Smooth muscle cell (in vitro differentiated cells): ENCODE data around the gene OTX2. TPM values are rescaled to one million over a fixed set of nuclear protein-coding genes. Genes with fewer than 3 reads are reported as not detected.

Experiments
- DNase-seq: peaks from one replicate; lab custom pipeline; 2025; ENCODE audit not compliant: unreplicated experiment; lab: John Stamatoyannopoulos, UW
- H2AFZ ChIP-seq: fragments of 200-600 bp; sonication (generic); 2 replicates; pipeline ENCODE4 v1.6.0; 2016; ENCODE audit warnings: antibody characterized with exemption, low read depth, mild to moderate bottlenecking
- H3F3A ChIP-seq: fragments of 200-600 bp; sonication (generic); 2 replicates; pipeline ENCODE4 v1.6.0; 2017; ENCODE audit warnings: antibody characterized with exemption, low read depth
- H3K27ac ChIP-seq: fragments of 200-600 bp; sonication (generic); 2 replicates; pipeline ENCODE4 v1.5.1; 2016; ENCODE audit warnings: low read depth, mild to moderate bottlenecking
- H3K27me3 ChIP-seq: fragments of 200-600 bp; sonication (generic); 2 replicates; pipeline ENCODE4 v1.6.1; 2016; ENCODE audit warnings: low read depth, mild to moderate bottlenecking
- H3K36me3 ChIP-seq: fragments of 200-600 bp; sonication (generic); 2 replicates; pipeline ENCODE4 v1.5.1; 2016; ENCODE audit warnings: low read depth
- H3K4me1 ChIP-seq: fragments of 200-600 bp; sonication (generic); 2 replicates; pipeline ENCODE4 v1.5.1; 2016; ENCODE audit warnings: low read depth
- H3K4me2 ChIP-seq: fragments of 200-600 bp; sonication (generic); 2 replicates; pipeline ENCODE4 v1.6.0; 2016; ENCODE audit warnings: mild to moderate bottlenecking
- H3K4me3 ChIP-seq: fragments of 200-600 bp; sonication (generic); 2 replicates; pipeline ENCODE4 v1.5.1; 2016; ENCODE audit warnings: mild to moderate bottlenecking
- H3K79me2 ChIP-seq: fragments of 200-600 bp; sonication (generic); 2 replicates; pipeline ENCODE4 v1.6.0; 2016; ENCODE audit warnings: low read depth, mild to moderate bottlenecking
- H3K9ac ChIP-seq: fragments of 200-600 bp; sonication (generic); 2 replicates; pipeline ENCODE4 v1.6.0; 2016; ENCODE audit warnings: low read depth
- H3K9me3 ChIP-seq: fragments of 200-600 bp; sonication (generic); replicated peaks from 2 replicates; pipeline ENCODE4 v1.5.1; 2016; ENCODE audit warnings: low read depth
- H4K20me1 ChIP-seq: fragments of 200-600 bp; sonication (generic); 2 replicates; pipeline ENCODE4 v1.6.0; 2016; ENCODE audit warnings: low read depth
- WGBS: methylation state at CpG from one replicate; pipeline ENCODE4 v1.1.7; 2016; ENCODE audit warnings: low lambda C conversion rate; 5-methylcytosine and 5-hydroxymethylcytosine counted together
- polyA plus RNA-seq: library from polyadenylated mRNA; unstranded; fragments of >200 nt; fragmentation: Nextera tagmentation; extraction: Ambion mirVana; gene quantifications from 2 replicates; pipeline ENCODE4 v1.2.1, GENCODE V29; 2016
- total RNA-seq: library from RNA; depleted of rRNA; stranded (reverse); fragments of >200 nt; gene quantifications from 2 replicates; pipeline ENCODE4 v1.2.3, GENCODE V29; 2014
- TF ChIP-seq, protein P1 (sequence below): fragments of 200-600 bp; sonication (generic); IDR thresholded peaks from 2 replicates; pipeline ENCODE4 v1.5.1; 2017; ENCODE audit warnings: borderline replicate concordance, mild to moderate bottlenecking, antibody characterized with exemption; ENCODE audit not compliant: insufficient read depth, poor library complexity, severe bottlenecking

The OTX2 gene
- total and polyA plus RNA-seq, 2 experiments from 2014 or later, result 0.08 TPM; not detected in 1

DNA sequence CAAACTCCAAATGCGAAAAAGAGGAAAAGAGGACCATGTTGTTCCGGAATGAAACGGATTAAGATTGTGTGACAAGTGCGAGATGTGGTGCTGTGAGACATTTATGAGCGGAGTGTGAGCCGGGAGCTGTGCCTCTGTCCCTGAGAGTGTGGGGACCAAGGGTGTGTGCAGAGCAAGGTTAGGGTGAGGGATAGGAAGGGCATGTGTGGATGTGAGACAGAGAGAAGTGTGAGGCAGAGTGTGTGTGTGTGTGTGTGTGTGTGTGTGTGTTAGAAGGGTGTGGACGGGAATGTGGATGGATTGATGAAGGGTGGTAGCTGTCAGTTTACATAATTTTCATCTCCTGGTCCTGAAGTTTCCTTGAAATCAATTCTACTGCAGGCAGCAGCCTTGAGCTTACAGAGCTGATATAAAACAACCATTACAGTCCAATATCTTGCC is 4.3 kb upstream of the OTX2 start:
- TF ChIP-seq, protein P1, sequence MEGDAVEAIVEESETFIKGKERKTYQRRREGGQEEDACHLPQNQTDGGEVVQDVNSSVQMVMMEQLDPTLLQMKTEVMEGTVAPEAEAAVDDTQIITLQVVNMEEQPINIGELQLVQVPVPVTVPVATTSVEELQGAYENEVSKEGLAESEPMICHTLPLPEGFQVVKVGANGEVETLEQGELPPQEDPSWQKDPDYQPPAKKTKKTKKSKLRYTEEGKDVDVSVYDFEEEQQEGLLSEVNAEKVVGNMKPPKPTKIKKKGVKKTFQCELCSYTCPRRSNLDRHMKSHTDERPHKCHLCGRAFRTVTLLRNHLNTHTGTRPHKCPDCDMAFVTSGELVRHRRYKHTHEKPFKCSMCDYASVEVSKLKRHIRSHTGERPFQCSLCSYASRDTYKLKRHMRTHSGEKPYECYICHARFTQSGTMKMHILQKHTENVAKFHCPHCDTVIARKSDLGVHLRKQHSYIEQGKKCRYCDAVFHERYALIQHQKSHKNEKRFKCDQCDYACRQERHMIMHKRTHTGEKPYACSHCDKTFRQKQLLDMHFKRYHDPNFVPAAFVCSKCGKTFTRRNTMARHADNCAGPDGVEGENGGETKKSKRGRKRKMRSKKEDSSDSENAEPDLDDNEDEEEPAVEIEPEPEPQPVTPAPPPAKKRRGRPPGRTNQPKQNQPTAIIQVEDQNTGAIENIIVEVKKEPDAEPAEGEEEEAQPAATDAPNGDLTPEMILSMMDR, result no peak
- Histone ChIP-seq H3K4me1 (peaks cover 50% of the 10 kb centered on the region), H3K79me2 (no peaks in the 10 kb centered on the region), H3K4me2 (no peak overlapping the region), H3K9ac (no peak overlapping the region), H3K27me3 (peaks cover 100% of the 10 kb centered on the region), H3K27ac (no peak overlapping the region), H3F3A (no peaks in the 10 kb centered on the region), H3K9me3 (no peaks in the 10 kb centered on the region), H2AFZ (no peak overlapping the region), H3K36me3 (no peaks in the 10 kb centered on the region), H4K20me1 (no peaks in the 10 kb centered on the region), H3K4me3 (no peak overlapping the region)
- 7% methylated on average over 7 of the region's 7 CpGs for WGBS
- no peak for DNase-seq

DNA sequence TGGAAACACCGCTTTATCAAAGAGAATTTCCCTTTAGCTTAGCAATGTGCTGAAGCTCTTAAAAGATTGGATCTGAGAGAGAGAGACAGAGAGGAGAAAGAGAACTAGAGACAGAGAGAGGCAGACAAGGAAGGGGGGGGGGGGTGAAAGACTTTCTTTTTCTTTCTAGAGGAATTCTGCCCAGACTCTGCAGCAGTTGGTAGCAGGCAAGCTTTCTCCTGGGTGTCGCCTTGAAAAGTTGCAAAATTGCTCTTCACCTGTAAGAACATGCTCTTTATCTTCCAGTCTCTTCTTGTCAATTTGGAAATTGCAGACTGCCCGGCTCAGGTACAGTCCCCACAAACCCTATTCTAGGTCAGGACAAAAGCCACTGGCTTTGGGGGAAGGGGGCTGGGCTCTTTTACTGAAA is 2.9 kb upstream of the OTX2 start:
- H4K20me1 ChIP-seq, result no peaks in the 10 kb centered on the region

DNA sequence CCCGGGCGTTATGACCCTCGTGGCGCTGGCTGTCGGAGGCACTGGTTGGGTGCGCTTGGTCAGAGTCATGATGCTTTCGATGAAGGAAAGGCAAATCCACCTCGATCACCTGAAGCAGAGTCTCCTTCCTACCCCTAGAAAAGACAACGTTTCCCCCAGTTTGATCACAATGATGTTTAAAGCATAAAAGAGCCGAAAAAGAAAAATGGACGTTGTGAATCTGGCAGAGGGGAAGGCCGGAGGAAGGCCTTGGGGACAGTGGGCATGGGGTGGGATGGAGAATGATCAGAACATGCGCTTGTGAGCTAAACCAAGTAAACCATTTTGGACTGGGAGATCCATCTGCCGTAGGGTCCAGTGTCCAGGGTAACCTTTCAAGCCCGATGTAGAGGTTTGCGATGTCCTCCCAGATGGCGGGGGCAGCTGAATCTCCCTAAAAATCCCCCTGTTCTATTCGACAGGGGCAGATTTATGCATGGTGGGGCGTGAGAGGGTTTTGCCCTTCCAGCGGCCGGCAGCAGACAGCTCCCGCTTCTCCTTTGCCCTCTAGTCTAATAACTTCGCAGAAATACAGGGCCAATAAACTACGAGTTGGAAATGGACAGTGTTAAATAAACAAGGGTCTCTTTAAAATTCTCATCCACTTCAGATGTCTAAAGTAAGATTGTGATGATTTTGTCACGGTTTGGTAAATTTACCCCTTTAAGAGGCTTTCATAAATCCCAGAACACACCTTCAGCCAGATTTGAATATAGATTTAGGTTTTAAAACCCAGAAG is 2.3 kb upstream of the OTX2 start:
- no peaks in the 10 kb centered on the region for H3K9me3 ChIP-seq
- TF ChIP-seq, protein P1, result no peak
- H3F3A ChIP-seq, result no peaks in the 10 kb centered on the region
- no peak for DNase-seq
- no peaks in the 10 kb centered on the region for H3K36me3 ChIP-seq
- no peaks in the 10 kb centered on the region for H3K79me2 ChIP-seq
- 5% methylated on average over 25 of the region's 25 CpGs for WGBS
- peaks cover 56% of the 10 kb centered on the region for H3K4me1 ChIP-seq
- no peak overlapping the region for H3K4me2 ChIP-seq
- H3K9ac ChIP-seq, result no peak overlapping the region
- H2AFZ ChIP-seq, result no peak overlapping the region
- H3K4me3 ChIP-seq, result no peak overlapping the region
- no peaks in the 10 kb centered on the region for H4K20me1 ChIP-seq
- H3K27ac ChIP-seq, result no peak overlapping the region
- peaks cover 100% of the 10 kb centered on the region for H3K27me3 ChIP-seq

More for the DNA sequence above, 2.9 kb upstream of the OTX2 start:
- H3K4me3 ChIP-seq, result no peak overlapping the region
- H3K9ac ChIP-seq, result no peak overlapping the region
- H2AFZ ChIP-seq, result no peak overlapping the region
- no peak for DNase-seq
- no peak overlapping the region for H3K4me2 ChIP-seq
- peaks cover 100% of the 10 kb centered on the region for H3K27me3 ChIP-seq
- H3K27ac ChIP-seq, result no peak overlapping the region
- no peaks in the 10 kb centered on the region for H3K79me2 ChIP-seq
- H3K4me1 ChIP-seq, result peaks cover 53% of the 10 kb centered on the region
- no peaks in the 10 kb centered on the region for H3K36me3 ChIP-seq
- TF ChIP-seq, protein P1, result no peak
- 4% methylated on average over 3 of the region's 3 CpGs for WGBS
- H3F3A ChIP-seq, result no peaks in the 10 kb centered on the region
- no peaks in the 10 kb centered on the region for H3K9me3 ChIP-seq
